WTC11 (cell line): ENCODE data around the gene GLOD4. TPM values are rescaled to one million over a fixed set of nuclear protein-coding genes. Genes with fewer than 3 reads are reported as not detected.

Experiments used
- ATAC-seq: fragments of 200-7000 bp; cut with Tn5 transposase; 2 replicates; pipeline ENCODE4 v1.10.0; 2021; ENCODE audit warnings: mild to moderate bottlenecking, moderate library complexity
- CTCF ChIA-PET: fragments of 300-600 bp; sonication (Branson Sonifier 250); formaldehyde crosslinking; loops from one replicate; lab custom pipeline; 2021; ENCODE audit warnings: antibody characterized with exemption; lab: Charles Lee
- POLR2A ChIA-PET: fragments of 350-600 bp; sonication (Branson Sonifier 250); formaldehyde crosslinking; loops from one replicate; lab custom pipeline; 2021; ENCODE audit warnings: antibody characterized with exemption; lab: Charles Lee
- DNase-seq: peaks from one replicate; pipeline ENCODE4 v3.0.0; 2021; ENCODE audit warnings: low spot score
- H3K27ac Mint-ChIP-seq: 2 replicates; pipeline ENCODE4 v1.8.0; 2021; ENCODE audit warnings: mixed read lengths
- H3K27me3 Mint-ChIP-seq: 2 replicates; pipeline ENCODE4 v1.8.0; 2021; ENCODE audit warnings: low read depth, mild to moderate bottlenecking, moderate library complexity, mixed read lengths
- H3K36me3 Mint-ChIP-seq: 2 replicates; pipeline ENCODE4 v1.8.0; 2021; ENCODE audit warnings: mixed read lengths
- H3K4me1 Mint-ChIP-seq: 2 replicates; pipeline ENCODE4 v1.8.0; 2022; ENCODE audit warnings: mixed read lengths
- H3K4me3 Mint-ChIP-seq: 2 replicates; pipeline ENCODE4 v1.8.0; 2021; ENCODE audit warnings: mild to moderate bottlenecking, moderate library complexity, mixed read lengths
- H3K9me3 Mint-ChIP-seq: 2 replicates; pipeline ENCODE4 v1.8.0; 2021; ENCODE audit warnings: mixed read lengths
- ATF1 ChIP-seq: sonication (generic); formaldehyde crosslinking; IDR thresholded peaks from 2 replicates; pipeline ENCODE4 v1.8.1; 2023; ENCODE audit warnings: mild to moderate bottlenecking, moderate library complexity, missing genetic modification reagents
- GRHL2 ChIP-seq: fragments of 250-450 bp; sonication (Bioruptor Pico); IDR thresholded peaks from 2 replicates; pipeline ENCODE4 v1.8.0; 2022; ENCODE audit warnings: mild to moderate bottlenecking, moderate library complexity; ENCODE audit not compliant: insufficient replicate concordance, severe bottlenecking
- IRF2 ChIP-seq: sonication (generic); formaldehyde crosslinking; IDR thresholded peaks from 2 replicates; pipeline ENCODE4 v1.8.0; 2022; ENCODE audit warnings: low read depth, missing genetic modification reagents, borderline replicate concordance
- NFATC4 ChIP-seq: fragments of 250-450 bp; sonication (Bioruptor Pico); IDR thresholded peaks from 2 replicates; pipeline ENCODE4 v1.9.0; 2021; ENCODE audit warnings: mild to moderate bottlenecking
- PRRX2 ChIP-seq: fragments of 250-450 bp; sonication (Bioruptor Pico); IDR thresholded peaks from 2 replicates; pipeline ENCODE4 v1.8.0; 2021; ENCODE audit warnings: mild to moderate bottlenecking
- SMAD3 ChIP-seq: sonication (generic); formaldehyde crosslinking; IDR thresholded peaks from 2 replicates; pipeline ENCODE4 v1.8.0; 2022; ENCODE audit warnings: missing genetic modification reagents, mild to moderate bottlenecking, borderline replicate concordance
- TEAD1 ChIP-seq: sonication (generic); formaldehyde crosslinking; IDR thresholded peaks from 2 replicates; pipeline ENCODE4 v1.8.0; 2022; ENCODE audit warnings: mild to moderate bottlenecking, missing genetic modification reagents
- ZNF138 ChIP-seq: sonication (generic); formaldehyde crosslinking; conservative IDR thresholded peaks from 2 replicates; pipeline ENCODE4 v1.8.1; 2022; ENCODE audit warnings: mild to moderate bottlenecking, moderate library complexity, missing genetic modification reagents
- ZNF671 ChIP-seq: fragments of 250-450 bp; sonication (Bioruptor Pico); IDR thresholded peaks from 2 replicates; pipeline ENCODE4 v1.8.0; 2021; ENCODE audit warnings: mild to moderate bottlenecking
- total RNA-seq: library from RNA; stranded (reverse); gene quantifications from 3 replicates; pipeline ENCODE4 v1.2.3, GENCODE V29; 2021
- TF ChIP-seq, protein P1 (sequence below): sonication (generic); formaldehyde crosslinking; IDR thresholded peaks from 2 replicates; pipeline ENCODE4 v1.8.1; 2023; ENCODE audit warnings: mild to moderate bottlenecking, missing genetic modification reagents
- TF ChIP-seq, protein P2 (sequence below): sonication (generic); formaldehyde crosslinking; IDR thresholded peaks from 2 replicates; pipeline ENCODE4 v1.8.0; 2022; ENCODE audit warnings: mild to moderate bottlenecking, missing genetic modification reagents
- TF ChIP-seq, protein P3 (sequence below): sonication (generic); formaldehyde crosslinking; IDR thresholded peaks from 2 replicates; pipeline ENCODE4 v1.8.1; 2022; ENCODE audit warnings: low read depth, missing genetic modification reagents, borderline replicate concordance
- TF ChIP-seq, protein P4 (sequence below): sonication (generic); formaldehyde crosslinking; IDR thresholded peaks from 2 replicates; pipeline ENCODE4 v1.8.1; 2022; ENCODE audit warnings: mild to moderate bottlenecking, missing genetic modification reagents, moderate library complexity, borderline replicate concordance
- TF ChIP-seq, protein P5 (sequence below): sonication (generic); formaldehyde crosslinking; IDR thresholded peaks from 2 replicates; pipeline ENCODE4 v1.8.1; 2023; ENCODE audit warnings: mild to moderate bottlenecking, missing genetic modification reagents
- TF ChIP-seq, protein P6 (sequence below): fragments of 250-450 bp; sonication (Bioruptor Pico); IDR thresholded peaks from 2 replicates; pipeline ENCODE4 v2.1.2; 2022; ENCODE audit warnings: mild to moderate bottlenecking, moderate library complexity
- TF ChIP-seq, protein P7 (sequence below): fragments of 250-450 bp; sonication (Bioruptor Pico); IDR thresholded peaks from 2 replicates; pipeline ENCODE4 v1.9.0; 2021; ENCODE audit warnings: mild to moderate bottlenecking
- TF ChIP-seq, protein P8 (sequence below): sonication (generic); formaldehyde crosslinking; IDR thresholded peaks from 2 replicates; pipeline ENCODE4 v1.8.0; 2023; ENCODE audit warnings: mild to moderate bottlenecking, missing genetic modification reagents

Gene GLOD4
- total RNA-seq, 1 experiment from 2014 or later: 69.0 TPM

DNA sequence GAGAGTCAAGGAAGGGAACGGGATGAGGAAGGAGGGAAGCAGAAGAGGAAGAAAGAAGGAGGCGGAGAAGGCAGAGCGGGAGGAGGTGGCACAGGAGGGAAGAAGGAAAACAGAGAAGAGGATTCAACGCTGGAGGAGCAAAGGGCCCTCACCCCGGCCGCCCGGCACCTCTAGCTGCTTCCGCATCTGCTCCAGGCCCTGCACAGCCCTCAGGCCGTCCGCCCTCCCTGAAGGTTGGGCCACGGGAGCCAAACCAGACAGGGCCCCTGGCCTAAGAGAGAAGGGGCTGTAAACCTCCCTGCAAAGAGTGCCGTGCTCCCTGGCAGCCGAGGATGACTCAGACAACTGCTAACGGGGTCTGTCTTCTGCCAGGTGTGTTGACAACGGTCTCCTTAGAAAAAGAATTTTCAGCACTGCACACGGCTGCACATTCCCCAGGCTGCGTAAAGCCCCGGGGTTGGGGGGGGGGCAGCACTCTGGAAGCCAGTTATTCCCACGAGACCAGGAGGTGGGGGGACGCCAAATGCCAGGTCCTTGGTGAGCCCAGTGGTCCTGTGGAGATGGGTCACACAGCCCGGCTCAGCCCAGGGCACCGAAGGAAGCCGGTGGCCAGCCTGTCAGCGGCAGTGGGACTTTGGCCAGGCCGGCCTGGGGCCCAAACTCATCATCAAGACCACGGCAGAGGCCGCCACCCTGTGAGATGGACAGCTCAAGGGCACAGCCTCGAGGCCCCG lies 29.1 kb upstream of the GLOD4 start:
- Mint-ChIP-seq H3K9me3 (peaks cover 6% of the 10 kb centered on the region), H3K4me1 (no peaks in the 10 kb centered on the region), H3K36me3 (peaks cover 39% of the 10 kb centered on the region), H3K4me3 (no peak overlapping the region), H3K27me3 (no peaks in the 10 kb centered on the region), H3K27ac (no peak overlapping the region)
- ChIA-PET CTCF (no interaction called here), POLR2A (no interaction called here)
- TF ChIP-seq, protein P1, sequence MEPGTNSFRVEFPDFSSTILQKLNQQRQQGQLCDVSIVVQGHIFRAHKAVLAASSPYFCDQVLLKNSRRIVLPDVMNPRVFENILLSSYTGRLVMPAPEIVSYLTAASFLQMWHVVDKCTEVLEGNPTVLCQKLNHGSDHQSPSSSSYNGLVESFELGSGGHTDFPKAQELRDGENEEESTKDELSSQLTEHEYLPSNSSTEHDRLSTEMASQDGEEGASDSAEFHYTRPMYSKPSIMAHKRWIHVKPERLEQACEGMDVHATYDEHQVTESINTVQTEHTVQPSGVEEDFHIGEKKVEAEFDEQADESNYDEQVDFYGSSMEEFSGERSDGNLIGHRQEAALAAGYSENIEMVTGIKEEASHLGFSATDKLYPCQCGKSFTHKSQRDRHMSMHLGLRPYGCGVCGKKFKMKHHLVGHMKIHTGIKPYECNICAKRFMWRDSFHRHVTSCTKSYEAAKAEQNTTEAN (CRISPR knock-in tag): no peak
- no peak for TF ChIP-seq SMAD3
- no peak for TF ChIP-seq PRRX2
- no peak for TF ChIP-seq ATF1 (CRISPR knock-in tag)
- no peak for TF ChIP-seq TEAD1 (CRISPR knock-in tag)
- TF ChIP-seq, protein P2, sequence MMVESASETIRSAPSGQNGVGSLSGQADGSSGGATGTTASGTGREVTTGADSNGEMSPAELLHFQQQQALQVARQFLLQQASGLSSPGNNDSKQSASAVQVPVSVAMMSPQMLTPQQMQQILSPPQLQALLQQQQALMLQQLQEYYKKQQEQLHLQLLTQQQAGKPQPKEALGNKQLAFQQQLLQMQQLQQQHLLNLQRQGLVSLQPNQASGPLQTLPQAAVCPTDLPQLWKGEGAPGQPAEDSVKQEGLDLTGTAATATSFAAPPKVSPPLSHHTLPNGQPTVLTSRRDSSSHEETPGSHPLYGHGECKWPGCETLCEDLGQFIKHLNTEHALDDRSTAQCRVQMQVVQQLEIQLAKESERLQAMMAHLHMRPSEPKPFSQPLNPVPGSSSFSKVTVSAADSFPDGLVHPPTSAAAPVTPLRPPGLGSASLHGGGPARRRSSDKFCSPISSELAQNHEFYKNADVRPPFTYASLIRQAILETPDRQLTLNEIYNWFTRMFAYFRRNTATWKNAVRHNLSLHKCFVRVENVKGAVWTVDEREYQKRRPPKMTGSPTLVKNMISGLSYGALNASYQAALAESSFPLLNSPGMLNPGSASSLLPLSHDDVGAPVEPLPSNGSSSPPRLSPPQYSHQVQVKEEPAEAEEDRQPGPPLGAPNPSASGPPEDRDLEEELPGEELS (CRISPR knock-in tag): no peak
- no peak for TF ChIP-seq ZNF671 (CRISPR knock-in tag)
- TF ChIP-seq, protein P3, sequence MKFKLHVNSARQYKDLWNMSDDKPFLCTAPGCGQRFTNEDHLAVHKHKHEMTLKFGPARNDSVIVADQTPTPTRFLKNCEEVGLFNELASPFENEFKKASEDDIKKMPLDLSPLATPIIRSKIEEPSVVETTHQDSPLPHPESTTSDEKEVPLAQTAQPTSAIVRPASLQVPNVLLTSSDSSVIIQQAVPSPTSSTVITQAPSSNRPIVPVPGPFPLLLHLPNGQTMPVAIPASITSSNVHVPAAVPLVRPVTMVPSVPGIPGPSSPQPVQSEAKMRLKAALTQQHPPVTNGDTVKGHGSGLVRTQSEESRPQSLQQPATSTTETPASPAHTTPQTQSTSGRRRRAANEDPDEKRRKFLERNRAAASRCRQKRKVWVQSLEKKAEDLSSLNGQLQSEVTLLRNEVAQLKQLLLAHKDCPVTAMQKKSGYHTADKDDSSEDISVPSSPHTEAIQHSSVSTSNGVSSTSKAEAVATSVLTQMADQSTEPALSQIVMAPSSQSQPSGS (CRISPR knock-in tag): no peak
- TF ChIP-seq, protein P4, sequence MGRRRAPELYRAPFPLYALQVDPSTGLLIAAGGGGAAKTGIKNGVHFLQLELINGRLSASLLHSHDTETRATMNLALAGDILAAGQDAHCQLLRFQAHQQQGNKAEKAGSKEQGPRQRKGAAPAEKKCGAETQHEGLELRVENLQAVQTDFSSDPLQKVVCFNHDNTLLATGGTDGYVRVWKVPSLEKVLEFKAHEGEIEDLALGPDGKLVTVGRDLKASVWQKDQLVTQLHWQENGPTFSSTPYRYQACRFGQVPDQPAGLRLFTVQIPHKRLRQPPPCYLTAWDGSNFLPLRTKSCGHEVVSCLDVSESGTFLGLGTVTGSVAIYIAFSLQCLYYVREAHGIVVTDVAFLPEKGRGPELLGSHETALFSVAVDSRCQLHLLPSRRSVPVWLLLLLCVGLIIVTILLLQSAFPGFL: no peak
- no peak for TF ChIP-seq GRHL2 (CRISPR knock-in tag)
- no peak for TF ChIP-seq ZNF138 (CRISPR knock-in tag)
- TF ChIP-seq NFATC4 (CRISPR knock-in tag): no peak
- TF ChIP-seq, protein P5, sequence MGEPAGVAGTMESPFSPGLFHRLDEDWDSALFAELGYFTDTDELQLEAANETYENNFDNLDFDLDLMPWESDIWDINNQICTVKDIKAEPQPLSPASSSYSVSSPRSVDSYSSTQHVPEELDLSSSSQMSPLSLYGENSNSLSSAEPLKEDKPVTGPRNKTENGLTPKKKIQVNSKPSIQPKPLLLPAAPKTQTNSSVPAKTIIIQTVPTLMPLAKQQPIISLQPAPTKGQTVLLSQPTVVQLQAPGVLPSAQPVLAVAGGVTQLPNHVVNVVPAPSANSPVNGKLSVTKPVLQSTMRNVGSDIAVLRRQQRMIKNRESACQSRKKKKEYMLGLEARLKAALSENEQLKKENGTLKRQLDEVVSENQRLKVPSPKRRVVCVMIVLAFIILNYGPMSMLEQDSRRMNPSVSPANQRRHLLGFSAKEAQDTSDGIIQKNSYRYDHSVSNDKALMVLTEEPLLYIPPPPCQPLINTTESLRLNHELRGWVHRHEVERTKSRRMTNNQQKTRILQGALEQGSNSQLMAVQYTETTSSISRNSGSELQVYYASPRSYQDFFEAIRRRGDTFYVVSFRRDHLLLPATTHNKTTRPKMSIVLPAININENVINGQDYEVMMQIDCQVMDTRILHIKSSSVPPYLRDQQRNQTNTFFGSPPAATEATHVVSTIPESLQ (CRISPR knock-in tag): no peak
- ATAC-seq (no peak; the same call in 1 of the 2 replicates), DNase-seq (no peak)

DNA sequence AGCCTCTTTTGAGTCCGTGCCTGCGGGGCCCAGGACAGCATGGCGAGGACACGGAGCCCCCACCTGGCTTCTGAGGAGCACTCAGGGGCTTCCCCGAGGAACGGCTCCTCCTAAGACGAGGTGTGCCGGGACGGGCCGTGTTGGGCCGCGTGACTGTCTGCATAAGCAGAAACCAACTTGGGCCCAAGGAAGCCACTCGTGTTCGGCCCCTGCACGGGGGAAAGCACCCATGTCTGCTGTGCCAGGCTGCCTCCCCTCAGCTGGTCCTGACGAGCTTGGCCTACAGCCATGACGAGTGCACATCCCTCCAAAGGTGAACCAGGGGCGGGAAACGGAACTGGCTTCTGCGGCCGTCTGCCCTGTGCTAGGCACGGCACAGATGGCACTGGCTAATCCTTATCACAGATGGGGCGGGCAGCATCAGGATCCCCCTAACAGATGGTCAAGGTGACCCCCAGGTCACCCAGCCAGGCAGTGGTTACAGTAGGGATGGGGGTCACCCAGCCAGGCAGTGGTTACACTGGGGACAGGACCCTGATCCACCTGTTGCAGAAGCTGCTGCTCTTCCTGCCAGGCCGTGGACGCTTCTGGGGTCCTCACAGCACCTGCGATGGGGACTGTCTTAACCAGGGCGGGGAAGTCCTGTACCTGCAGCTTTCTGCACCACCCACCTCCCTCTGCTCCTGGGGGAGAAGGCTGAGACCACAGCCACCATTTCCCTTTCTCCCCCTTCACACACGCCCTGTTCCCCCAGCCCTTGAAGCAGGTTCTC lies 25.6 kb upstream of the GLOD4 start:
- peaks cover 5% of the 10 kb centered on the region for H3K9me3 Mint-ChIP-seq
- peaks cover 8% of the 10 kb centered on the region for H3K4me1 Mint-ChIP-seq
- ChIA-PET CTCF (interaction anchor here (1.2 kb wide), 1 partner anchor 9 kb away, joined by 4 read pairs; no protein-coding TSS in a partner anchor), POLR2A (no interaction called here)
- no peak overlapping the region for H3K4me3 Mint-ChIP-seq
- DNase-seq (no peak), ATAC-seq (no peak)
- H3K27ac Mint-ChIP-seq: no peak overlapping the region
- H3K36me3 Mint-ChIP-seq: peaks cover 18% of the 10 kb centered on the region
- no peaks in the 10 kb centered on the region for H3K27me3 Mint-ChIP-seq
- TF ChIP-seq, protein P6, sequence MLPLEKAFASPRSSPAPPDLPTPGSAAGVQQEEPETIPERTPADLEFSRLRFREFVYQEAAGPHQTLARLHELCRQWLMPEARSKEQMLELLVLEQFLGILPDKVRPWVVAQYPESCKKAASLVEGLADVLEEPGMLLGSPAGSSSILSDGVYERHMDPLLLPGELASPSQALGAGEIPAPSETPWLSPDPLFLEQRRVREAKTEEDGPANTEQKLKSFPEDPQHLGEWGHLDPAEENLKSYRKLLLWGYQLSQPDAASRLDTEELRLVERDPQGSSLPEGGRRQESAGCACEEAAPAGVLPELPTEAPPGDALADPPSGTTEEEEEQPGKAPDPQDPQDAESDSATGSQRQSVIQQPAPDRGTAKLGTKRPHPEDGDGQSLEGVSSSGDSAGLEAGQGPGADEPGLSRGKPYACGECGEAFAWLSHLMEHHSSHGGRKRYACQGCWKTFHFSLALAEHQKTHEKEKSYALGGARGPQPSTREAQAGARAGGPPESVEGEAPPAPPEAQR (CRISPR knock-in tag): no peak
- no peak for TF ChIP-seq IRF2 (CRISPR knock-in tag)
- TF ChIP-seq, protein P7, sequence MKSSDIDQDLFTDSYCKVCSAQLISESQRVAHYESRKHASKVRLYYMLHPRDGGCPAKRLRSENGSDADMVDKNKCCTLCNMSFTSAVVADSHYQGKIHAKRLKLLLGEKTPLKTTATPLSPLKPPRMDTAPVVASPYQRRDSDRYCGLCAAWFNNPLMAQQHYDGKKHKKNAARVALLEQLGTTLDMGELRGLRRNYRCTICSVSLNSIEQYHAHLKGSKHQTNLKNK: no peak
- TF ChIP-seq, protein P8, sequence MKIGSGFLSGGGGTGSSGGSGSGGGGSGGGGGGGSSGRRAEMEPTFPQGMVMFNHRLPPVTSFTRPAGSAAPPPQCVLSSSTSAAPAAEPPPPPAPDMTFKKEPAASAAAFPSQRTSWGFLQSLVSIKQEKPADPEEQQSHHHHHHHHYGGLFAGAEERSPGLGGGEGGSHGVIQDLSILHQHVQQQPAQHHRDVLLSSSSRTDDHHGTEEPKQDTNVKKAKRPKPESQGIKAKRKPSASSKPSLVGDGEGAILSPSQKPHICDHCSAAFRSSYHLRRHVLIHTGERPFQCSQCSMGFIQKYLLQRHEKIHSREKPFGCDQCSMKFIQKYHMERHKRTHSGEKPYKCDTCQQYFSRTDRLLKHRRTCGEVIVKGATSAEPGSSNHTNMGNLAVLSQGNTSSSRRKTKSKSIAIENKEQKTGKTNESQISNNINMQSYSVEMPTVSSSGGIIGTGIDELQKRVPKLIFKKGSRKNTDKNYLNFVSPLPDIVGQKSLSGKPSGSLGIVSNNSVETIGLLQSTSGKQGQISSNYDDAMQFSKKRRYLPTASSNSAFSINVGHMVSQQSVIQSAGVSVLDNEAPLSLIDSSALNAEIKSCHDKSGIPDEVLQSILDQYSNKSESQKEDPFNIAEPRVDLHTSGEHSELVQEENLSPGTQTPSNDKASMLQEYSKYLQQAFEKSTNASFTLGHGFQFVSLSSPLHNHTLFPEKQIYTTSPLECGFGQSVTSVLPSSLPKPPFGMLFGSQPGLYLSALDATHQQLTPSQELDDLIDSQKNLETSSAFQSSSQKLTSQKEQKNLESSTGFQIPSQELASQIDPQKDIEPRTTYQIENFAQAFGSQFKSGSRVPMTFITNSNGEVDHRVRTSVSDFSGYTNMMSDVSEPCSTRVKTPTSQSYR (CRISPR knock-in tag): no peak
